NOMO-1 treated with dmso at 0.1 percent for 144 hours (cell line): Measurements from ENCODE around the gene RBBP4.
"Not testable (repeated sequence)": the region's sequence is repeated elsewhere in the genome, so short reads cannot be mapped to it uniquely, and the experiment has no call there.

Experiments used
- DNase-seq: peaks from one replicate; lab custom pipeline; 2025; ENCODE audit not compliant: unreplicated experiment; lab: John Stamatoyannopoulos, UW

RBBP4 gene

DNA sequence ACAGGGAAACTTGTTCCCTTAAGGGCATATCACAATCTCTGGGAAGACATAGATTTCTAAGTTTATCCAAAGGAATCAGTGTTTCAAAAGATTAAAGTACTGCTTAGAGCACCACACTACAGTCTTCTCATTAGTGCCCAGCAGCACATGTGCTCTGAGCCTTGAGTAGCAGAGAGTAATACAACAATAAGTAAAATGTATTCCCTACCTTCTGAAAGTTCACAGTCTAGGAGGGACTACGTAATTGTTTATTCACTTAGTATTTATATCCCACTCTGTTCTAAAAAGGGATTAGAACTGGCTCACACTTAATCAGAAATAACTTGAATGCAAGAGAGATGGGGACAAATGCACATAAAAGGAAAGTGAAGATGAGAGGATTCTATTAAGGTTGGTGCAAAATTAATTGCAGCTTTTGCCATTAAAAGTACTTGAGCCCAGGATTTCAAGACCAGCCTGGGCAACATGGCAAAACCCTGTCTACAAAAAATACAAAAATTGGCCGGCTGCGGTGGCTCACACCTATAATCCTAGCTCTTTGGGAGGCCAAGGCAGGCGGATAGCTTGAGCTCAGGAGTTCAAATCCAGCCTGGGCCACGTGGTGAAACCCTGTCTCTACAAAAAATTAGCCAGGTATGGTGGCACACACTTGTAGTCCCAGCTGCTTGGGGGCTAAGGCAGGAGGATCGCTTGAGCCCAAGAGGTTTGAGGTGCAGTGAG, 42.6 kb downstream of the RBBP4 start:
- DNase-seq, result no peak

DNA sequence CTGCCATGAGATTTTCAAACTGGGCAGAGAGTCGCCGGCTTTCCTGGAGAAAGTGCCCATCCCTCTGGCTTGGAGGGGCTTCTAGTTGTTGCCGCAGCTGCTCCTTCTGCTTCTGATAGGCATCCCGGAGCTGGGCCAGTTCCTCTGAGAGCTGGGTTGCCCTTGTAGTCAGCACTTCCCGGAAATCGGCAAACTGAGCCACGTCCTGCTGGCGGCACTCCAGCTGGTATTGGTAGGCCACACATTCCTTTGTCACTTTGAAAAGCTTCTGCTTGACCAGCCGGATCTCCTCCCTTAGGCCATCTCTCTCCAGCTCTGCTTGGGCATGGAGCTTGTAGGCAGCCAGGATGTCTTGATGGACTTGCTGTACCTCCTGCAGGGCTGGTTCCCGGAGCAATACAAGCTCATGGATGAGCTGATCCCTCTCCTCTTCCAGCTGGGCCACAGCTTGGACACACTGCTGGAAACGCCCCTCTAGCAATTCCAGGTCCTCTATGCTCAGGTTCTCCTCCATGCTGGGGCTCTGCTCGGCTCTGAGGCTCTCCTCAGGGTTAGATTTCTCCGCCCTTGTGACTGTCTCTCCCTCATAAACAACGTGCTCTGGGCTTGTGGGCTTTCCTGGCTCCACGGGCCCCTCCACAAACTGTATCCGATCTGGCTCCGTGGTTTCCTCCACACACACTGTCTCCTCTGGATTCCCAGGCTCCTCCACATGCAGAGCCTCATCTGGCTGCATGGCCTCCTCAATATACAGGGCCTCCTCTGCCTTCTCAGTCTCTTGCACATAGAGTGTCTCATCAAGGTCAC, 44.3 kb downstream of the RBBP4 start:
- DNase-seq, result no peak

DNA sequence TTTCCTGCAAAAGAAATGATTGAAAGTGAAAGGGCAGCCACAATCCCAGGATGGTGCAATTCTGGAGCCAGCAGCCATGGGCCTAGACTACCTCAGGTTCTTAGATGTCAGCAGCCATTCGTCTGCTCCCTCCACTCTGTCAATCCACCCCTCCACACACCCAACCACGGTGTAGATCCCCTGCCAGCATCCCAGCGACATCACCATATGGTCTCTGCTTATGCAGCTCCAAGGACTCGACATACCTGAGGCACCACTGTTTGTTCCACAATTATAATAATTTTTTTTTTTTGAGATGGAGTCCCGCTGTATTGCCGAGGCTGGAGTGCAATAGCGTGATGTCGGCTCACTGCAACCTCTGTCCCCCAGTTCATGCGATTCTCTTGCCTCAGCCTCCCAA, 45.0 kb downstream of the RBBP4 start:
- no peak for DNase-seq

DNA sequence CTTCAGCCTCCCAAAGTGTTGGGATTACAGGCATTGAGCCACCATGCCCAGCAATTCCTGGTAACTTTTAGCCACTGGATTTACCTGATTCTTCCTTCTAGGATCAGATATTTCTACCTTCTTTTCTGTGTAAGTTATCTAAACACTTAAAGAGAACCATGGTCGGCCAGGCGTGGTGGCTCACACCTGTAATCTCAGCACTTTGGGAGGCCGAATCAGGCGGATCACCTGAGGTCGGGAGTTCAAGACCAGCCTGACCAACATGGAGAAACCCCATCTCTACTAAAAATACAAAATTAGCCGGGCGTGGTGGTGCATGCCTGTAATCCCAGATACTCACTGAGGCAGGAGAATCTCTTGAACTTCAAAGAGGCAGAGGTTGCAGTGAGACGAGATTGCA, 46.0 kb downstream of the RBBP4 start:
- DNase-seq, result not testable (repeated sequence)

DNA sequence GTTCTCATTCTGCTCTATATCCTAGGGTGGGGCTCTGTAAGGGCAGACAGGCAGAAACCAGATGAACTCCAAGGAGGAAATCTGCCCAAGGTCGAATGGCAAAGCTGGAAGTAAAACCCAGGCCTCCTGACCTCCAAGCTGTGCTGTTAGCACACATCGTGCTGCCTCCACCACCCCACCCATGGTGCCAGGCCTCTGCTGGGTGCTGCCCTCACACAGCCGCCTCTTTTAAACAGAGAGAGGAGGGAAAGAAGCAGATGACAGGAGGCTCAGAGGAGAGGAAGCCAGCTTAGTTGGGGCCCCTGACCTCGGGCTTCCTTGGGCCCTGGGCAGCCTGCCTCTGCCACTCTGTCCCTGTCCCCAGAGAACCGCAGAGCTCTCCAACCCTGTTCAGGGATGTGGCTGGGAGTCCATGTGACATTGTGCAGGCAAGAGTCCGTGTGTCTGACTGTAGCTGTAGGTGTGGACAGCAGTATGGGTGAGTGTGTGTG, 50.5 kb downstream of the RBBP4 start:
- no peak for DNase-seq

DNA sequence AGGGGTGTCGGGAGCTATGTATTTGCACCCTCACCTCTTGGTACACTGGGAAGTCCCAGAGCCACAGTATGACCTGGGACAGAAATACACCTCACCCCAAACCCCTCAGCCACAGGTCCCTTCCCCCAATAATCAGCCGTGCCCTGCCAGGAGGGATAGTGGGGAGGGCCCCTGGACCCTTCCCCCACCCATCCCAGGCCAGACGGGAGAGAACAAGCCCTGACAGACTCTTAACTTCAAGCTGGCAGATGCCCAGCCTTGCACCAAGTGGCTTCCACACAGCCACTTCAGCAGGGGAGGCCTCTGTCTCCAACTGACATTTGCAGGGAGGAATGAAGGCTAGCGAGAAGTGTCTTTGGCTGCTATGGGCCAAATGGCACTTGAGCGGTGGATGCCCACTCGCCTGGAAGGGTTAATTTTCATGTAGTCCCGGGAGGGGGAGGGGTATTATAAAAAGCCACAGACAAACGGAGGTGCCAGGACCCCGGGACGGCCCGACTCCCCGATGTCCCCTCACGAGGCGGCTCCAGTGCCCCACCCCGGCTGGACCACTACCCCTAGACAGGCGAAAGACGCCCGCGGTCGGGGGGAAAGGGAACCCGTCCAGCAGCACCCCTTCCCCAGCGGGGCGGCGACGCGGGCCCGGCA, 51.1 kb downstream of the RBBP4 start:
- DNase-seq, result no peak

DNA sequence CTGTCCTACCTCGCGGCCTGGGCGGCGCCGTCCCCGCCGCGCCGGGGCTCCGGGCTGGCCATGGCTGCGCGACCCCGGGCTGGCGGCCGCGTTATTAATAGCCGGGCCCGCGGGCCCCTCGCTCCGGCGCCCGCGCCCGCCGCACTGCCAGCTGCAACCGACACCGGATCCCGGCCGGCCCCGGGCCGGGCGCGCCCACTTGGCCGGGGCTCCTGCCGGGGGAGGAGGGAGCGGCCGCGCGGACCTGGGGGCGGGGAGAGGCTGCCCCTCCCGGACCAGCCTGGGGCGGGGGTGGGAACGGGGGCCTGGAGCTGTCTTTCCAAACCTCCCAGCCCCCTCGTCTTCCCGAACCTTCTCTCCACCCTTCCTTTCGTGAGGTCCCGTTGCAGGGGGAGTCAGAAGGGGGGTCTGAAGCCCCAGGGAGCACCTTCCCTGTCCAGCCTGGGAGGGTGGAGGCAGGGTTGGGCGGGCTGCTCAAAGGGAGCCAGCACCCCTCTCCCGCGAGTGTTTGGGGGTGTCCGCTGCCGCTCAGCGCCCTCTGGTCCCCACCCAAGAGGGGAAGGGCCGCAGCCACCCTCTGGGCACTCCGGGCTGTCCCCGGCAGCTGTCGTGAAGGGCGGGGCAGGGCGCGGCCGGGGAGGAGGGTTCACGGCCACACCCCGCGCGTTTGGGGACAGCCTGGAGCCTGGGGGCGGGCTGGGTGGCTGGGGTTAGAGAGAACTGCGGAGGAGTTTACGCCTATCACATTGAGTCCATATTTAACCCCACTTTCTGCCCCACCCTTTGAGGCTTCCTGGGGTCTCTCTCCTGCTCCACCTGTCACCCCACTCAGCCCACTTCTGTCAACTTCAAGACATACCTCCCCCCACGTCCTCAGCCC, 51.8 kb downstream of the RBBP4 start, which contains the start of gene SYNC:
Gene SYNC (minus strand): TSS at position 172 of the 880 bp plus-strand sequence. CDS start 110 bp downstream, at position 62.
- DNase-seq, result no peak

DNA sequence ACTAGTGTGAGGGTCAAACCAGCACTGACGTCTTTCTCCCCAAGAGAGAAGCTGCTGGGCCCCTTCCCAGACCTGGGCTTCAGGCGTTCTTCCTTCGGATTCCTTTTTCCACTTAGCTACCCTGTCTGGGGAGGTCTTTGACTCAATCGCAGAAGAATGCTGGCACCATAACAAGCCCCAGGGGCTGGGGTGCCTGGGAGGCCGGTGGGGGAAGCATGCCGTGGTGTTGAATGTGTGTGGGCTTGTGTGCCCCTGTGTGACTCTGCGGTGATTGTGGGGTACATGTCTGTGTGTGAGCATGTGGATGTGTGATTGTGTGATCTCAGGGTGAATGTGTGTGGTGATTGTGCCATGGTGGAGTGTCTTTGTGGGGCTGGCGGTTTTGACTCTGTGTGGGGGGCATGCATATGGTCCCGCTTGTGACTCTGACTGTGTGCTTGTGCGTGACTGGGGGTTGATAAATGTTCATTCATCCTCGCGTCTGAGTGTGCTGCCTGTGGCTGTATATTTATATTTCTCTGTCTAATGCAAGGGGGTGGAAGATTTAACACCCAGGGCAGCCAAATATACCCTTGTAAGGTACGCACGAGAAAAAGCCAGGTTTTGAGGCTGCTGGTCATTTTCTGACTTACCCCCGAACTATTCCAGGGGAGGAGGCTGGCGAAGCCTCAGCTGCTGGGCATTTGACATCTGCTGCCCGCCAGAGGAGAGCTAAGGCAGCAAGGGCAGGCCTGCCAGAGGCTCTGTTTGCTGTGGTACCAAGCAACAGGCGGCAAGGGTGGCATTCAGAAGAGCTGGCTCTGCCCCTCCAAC, 52.7 kb downstream of the RBBP4 start:
- no peak for DNase-seq

DNA sequence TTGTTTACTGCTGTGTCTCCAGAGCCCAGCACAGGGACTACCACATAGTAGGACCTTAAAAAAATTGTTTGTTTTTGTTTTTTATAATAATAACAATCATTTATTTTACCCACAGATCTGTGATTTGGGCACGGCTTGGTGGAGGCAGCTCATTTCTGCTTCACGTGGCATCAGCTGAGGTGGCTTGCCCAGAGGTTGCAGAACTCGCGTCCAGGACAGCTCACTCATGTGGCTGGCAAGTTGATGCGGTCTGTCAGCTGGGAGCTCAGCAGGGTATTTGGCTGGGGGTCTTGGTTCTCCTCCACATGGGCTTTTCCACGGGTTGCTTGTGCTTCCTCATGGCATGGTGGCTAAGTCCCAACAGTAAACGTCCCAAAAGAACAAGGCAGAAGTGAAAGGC, 54.5 kb downstream of the RBBP4 start:
- DNase-seq, result no peak

DNA sequence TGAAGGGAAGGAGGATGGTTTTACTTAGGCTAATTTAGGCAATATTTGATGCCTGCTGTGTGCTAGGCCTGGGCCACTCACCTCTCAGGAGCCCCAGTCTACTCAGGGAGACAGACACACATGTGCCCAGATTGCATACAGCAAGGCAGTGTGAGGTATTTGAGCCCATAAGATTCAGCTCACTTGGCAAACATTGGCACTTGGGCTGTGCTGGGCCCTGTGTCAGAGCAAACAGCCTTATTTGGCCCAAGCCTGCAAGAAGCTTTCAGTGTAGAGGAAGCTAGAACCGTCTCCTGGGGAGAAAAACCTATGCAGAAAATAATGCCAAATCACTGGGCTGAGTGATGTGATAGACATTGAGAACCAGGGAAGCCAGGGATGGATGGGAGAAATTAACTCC, 55.5 kb downstream of the RBBP4 start:
- DNase-seq, result no peak

DNA sequence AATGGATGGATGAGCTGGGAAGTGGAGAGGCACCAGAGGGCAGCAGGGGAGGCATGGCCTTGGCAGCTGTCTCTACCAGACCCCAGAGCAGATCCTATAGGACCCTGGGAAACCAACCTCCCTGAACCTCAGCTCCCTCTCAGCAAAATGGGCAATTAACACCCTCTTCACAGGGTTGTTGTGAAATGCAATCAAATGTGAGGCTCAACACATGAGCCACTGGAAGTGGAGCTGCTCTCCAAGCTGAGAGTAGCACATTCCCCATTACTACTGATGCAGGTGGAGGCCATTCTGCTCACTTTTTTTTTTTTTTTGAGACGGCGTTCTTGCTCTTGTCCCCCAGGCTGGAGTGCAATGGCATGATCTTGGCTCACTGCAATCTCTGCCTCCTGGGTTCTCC, 58.1 kb downstream of the RBBP4 start:
- no peak for DNase-seq

DNA sequence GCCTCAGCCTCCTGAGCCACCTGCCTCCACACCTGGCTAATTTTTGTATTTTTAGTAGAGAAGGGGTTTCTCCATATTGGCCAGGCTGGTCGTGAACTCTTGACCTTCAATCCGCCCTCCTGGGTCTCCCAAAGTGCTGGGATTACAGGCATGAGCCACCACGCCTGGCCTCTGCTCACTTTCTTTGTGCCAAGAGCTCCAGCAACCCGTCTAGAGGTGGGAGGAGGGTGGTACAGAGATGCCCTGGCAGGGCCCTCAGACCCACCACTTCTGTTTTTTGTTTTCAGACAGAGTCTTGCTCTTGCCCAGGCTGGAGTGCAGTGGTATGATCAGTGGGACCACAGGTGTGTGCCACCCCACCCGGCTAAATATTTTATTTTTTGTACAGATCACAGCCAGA, 58.5 kb downstream of the RBBP4 start:
- no peak for DNase-seq

DNA sequence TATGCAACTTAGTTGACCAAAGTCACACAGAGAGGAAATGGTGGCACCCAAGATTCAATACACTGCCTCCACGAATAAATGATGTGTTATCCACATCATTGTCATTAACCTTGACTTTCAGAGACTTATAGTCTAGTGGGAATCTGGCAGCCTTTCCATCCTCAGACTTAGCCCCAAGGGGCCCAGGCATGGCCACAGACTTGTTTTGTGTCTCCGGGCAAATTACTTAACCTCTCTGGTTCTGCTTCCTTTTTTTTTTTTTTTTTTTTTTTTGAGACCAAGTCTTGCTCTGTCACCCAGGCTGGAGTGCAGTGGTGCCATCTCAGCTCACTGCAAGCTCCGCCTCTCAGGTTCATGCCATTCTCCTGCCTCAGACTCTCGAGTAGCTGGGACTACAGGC, 60.2 kb downstream of the RBBP4 start:
- DNase-seq, result not testable (repeated sequence)

DNA sequence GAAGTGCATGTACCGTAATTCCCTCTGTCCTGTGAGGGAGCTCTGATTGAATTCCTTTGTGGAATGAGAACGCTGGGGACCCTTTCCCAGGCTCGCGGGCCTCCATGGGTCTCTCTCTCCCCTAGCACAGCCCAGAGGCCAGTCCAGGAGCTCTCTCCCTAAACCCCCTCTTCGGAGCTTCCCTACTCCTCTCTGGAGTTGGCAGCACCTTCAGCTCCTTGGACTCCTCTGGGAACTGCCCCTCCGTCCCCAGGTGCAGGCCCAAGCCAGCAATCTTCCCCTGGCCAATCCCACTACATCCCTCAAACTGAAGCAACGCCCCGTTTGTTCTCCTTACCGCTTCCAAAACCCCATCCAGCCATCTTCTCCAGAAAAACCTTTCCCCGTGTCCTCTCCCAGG, 62.1 kb downstream of the RBBP4 start:
- no peak for DNase-seq

DNA sequence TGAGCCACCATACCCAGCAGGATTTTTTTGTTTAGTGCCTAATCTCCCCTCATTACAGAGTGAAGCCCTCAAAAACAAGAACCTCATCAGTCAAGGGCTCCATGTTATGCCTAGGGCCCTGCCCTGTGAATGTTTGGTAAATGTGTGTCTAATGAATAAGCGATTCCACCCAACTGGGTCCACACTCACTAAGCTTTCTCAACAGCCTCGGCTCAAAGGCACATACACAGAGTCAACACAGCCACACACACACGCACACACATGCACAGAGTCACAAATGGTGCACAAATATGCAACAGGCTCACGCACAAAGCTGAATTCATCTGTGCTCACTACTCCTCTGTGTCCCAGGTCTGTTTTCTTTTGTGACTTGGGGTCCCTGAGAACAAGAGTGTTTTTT, 63.3 kb downstream of the RBBP4 start:
- no peak for DNase-seq

DNA sequence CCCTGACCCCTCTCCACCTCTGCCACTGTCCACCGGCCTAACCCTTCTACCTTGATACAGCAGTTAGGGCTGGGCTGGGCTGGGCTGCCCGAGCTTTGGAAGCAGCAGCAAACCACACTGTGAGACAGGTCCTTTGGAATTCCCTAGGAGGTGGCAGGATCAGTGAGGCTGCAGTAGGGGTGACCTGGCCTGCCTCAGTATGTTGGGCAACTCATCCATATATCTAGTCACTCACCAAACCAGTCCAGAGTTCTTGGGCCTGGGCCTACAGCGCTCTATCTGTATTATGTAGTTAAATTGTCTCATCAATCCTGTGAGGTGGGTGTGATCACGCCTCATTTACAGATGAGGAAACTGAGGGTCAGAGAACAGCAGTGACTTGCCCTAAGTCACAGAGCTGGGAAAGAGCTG, 64.9 kb downstream of the RBBP4 start:
- no peak for DNase-seq

DNA sequence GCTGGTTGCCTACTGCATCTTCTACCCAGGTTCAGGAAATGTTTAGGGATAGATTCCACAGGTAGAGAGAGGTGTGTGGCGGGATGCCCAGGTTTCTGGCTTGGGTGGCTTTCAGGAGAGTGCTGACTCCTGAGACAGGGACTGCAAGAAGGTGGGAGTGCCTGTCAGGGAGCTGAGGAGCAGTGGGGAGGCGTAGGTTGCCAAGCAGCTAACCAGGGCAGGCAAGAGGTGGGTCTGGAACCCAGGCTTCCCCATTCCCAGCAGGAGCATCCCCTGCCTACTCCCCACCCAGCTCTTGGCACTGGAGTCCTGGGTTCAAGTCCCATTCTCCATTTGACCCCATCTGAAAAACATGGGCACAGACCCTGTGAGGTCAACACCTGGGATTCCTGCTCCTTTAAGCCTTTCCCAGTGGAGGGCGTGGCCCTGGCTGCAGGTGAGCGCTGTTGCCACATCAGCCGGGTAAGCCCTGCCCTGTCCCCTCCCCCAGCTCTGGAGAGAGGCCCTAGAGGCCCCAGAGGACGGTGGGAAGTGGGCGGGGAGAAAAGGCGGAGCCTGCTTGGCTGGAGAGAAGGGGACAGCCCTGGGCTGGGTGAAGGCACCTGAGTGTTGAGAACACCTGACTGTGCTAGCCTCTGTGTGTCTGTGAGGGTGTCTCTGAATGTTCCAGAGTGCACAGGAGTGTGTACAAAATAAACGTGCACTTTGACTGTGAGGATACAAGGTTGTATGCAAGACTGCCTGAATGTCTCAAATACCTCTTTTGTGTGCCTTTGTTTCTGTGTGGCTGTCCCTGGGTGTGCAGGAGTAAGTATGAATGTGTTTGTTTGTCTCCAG, 65.5 kb downstream of the RBBP4 start:
- DNase-seq, result no peak

DNA sequence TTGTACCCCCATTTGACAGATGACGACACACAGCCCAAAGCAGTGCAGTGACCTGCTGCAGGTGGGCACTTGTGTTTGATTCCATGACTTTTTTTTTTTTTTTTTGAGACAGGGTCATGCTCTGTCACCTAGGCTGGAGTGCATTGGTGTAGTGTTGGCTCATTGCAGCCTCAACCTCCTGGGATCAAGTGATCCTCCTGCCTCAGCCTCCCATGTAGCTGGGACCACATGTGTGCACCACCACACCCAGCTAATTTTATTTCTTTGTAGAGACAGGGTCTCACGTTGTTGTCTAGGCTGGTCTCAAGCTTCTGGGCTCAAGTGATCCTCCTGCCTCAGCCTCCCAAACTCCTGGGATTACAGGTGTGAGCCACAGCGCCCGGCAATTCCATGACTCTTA, 66.5 kb downstream of the RBBP4 start:
- DNase-seq, result no peak

DNA sequence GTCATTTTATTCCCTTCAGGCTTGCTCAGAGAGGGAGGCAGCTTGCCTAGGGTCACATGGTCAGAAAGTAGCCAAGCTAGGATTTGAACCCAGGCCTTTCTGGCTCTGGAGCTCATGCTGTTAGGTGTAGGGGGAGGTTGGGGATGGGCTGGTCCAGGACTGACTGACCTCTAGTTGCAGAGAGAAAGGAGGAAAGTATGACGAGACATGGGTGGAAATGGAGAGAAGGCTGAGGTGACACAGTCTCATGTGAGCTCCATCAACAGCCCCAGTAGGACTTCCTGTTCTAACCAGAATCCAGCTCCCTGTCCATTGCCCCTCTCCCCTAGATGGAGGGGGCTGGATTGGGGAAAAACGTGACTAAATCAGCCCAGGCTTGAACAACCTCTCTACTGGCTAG, 67.0 kb downstream of the RBBP4 start:
- no peak for DNase-seq
